Measurements from ENCODE around the gene LY86.

Gene LY86

DNA sequence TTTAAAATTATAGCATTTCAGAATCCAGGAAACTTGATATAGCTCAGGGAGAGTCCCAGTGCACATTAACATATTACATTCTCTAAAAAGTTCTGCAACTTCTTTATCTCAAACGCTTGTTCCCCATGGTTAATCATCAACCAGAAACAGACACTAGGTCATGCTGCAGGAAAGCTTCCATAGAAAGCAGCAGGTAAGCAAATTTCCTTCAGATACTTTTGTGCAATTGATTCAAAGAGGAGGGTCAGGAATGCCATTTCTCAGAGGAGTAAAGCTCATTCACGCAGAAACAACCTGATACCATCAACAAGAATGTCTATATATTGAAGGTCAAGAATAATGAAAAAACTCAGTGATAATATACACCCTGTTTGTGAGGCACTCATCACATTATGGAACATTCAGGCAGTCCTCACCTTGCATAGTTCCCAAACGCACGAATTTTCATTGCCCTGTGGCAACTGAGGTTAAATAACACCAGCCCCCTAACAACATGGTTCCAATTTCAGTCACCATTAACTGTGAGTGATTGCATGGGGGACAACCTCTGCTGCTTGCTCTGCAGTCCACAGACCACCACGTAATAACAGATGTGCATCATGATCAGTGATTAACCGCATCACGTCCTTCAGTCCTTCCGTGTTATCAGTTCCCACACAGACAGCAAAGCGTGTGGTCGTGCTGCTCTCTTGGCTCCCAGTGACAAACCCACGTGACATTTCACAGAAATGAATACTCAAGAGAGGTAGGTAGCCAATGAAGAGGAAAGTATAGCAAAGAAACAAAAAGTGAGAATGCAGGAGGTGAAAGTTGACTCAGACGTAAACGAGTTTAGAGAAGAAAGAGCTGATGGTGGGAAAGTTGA is 95.7 kb downstream of the LY86 start:
- no peak for DNase-seq

DNA sequence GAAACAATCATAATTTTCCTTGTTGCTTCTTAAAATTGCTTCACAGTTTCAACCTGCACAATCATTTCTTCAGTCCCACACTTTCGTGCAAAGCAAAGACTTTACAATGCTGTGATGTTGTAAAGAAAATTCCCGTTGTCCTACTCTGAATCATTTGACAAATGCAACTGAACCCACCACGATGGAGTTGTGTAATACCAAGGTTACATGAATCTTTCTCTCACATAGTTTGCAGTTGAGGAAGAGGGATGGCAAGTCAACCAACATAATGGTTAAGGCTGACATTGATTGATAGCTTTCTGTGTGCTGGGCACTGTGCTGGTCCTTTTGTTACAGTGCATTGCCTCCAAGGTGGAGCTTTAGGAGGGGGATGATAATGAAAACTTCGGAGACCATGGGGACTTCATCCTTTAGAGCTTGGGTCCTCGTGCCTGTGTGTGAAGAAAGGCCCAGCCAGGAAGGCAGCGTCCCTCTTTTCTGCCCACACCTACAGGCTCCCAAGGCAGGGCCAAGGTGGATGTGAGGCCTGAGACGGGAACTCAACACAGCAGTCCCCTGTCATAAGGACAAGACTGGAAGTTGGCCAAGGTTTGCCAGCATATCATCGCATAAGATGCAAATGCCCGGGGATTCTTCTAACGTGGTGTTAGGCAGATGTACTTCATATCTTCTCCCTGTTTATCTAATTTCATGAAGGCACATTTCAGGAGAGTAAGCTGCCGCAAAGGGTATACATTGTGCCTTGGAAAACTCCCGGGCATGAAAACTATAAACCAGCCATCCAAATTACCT is 96.9 kb downstream of the LY86 start:
- peak; percentile 27 for DNase-seq

DNA sequence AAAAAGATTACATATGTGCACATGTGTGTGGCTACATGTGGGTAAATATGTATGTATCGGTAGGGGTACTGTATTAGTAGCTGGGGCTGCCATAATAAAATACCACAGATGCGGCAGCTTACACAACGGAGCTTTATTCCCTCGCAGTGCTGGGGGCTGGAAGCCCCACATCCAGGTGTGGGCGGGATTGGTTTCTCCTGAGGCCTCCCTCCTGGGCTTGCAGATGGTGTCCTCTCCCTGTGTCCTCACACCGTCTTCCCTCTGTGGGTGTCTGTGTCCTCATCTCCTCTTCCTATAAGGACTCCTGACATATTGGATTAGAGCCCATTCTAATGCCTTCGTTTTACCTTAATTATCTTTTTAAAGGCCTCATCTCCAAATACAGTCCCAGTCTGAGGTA is 97.7 kb downstream of the LY86 start:
- no peak for DNase-seq

DNA sequence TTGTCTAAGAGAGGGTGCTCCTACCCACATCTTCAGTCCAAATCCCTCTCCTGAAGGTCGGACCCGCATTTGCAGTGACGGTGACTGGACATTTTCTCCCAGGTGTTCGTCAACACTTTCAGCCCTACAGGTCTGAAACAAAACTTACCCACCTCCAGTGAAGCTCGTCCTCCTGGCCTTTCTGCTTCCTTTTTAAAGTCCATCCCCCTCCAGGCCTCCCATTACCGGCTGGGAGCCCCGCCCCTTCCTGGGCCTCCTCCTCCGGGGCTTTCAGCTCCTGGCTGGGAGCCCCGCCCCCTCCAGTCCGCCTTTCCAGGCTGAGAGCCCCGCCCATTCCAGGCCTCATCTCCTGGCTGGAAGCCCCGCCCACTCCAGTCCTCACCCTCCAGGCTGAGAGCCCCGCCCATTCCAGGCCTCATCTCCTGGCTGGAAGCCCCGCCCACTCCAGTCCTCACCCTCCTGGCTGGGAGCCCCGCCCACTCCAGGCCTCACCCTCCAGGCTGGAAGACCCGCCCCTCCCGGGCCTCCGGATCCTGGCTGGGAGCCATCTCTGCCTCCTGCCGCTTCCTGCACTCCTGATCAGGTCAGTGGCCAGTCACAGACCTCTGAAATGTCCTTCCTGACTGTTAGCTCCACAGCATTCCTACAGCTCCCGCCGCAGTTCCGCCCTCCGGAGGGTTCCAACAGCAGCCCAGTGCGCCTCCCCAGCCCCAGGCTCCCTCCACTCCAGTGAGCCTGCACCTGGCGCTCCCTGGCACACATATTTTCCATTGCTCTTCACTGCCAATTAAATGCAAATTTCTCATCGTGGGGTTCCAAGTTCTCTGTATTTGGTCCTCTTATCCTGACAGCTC is 98.5 kb downstream of the LY86 start:
- DNase-seq = peak; percentile 92

DNA sequence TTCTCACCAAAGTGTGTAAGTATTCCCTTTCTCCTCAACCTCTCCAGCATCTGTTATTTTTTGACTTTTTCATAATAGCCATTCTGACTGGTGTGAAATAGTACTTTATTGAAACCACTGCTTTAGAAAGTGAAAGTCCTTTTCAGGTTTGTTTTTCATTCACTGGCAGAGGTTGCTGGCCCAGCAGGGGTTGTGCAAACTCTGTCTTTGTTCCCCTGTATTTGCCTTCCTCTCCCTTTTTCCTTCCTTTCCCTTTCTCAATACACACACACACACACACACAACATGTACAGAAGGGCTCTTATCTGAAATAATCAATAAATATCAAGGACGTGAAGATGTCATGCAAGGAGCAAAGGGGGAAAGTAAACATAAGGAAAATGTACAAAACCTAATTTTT is 99.8 kb downstream of the LY86 start:
- no peak for DNase-seq

DNA sequence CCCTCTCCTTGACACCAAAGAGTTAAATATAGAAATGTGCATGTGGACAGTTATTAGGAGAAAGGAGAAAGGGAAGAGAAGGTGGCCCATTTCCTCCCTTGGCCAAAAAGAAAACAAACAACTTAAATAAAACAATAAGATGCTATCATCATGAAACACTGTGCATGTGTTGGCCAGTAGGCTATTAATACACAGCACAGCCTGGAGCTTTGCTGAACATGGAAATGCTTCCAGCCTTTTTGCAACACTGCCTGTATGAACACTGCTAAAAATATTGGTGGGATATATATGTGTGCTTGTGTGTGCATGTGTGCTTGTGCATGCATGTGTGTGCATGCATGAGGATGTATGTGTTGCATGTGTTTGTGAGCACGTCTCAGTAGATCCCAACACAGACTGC is 100.4 kb downstream of the LY86 start:
- no peak for DNase-seq

DNA sequence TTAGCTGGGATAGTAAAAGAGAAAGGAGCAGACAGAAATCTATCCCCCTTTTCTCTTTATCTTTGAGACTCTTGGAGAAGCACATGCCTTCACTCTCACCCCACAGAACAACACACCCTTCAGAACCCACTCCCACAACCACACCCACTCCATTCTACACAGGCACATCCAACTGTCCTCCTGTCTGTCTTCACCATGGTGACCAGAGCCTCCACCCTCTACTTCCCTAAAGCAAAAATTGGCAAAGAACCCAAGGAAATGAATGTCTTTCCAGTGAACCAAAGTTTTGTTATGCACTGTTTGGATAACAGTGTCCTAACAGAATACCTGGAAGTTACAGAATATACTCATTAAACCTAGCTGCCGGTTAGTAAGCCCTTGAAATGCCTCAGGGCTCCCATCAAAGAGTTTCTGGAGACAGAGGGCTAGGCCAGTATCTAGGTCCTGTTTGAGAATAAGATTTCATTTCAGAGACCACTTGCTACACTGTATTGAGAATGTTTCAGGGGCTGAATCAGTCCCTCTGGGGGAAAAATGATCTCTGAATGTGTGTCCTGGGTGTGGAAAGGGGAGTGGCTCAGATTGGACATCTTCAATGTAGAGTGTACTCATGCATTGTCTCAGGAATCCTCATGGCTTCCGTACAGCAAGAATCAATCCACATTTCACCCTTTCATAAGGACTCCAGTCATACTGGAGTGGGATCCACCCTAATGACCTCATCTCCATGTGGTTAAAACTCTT is 101.1 kb downstream of the LY86 start:
- no peak for DNase-seq

DNA sequence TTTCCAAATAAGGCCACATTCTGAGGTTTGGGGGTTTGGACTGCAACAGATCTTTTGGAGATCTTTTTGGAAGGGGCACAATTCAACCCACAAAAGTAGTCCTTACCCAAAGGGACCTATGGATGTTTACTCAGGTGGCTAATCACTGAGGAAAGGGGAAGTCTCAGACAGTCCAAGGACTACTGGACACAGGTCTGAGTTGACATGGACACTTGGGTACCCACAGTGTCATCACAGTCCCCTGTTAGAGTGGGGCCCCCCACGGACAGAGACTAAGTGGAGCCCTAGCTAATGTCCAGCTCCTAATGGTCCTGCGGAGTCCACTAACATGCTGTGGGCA is 101.6 kb downstream of the LY86 start:
- no peak for DNase-seq

DNA sequence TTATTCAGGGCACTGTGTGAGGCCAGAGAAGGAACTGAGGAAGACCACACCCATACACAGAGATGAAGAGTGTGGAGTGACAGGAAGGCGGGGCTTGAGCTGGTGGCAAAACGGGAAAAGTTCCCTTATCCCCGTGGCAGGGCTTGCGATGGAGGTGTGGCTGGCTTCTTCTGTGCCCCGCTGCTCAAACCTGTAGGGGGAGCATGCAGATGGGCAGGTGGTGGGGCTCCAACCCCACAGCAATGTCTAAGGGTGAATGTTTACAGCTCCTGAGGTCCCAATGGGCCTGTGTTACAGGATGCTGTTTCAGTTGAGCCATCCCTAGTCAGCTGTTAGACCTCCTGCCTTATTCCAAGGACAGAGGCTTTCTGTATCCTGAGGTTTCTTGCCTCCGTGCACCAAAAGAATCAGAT is 105.9 kb downstream of the LY86 start:
- no peak for DNase-seq

DNA sequence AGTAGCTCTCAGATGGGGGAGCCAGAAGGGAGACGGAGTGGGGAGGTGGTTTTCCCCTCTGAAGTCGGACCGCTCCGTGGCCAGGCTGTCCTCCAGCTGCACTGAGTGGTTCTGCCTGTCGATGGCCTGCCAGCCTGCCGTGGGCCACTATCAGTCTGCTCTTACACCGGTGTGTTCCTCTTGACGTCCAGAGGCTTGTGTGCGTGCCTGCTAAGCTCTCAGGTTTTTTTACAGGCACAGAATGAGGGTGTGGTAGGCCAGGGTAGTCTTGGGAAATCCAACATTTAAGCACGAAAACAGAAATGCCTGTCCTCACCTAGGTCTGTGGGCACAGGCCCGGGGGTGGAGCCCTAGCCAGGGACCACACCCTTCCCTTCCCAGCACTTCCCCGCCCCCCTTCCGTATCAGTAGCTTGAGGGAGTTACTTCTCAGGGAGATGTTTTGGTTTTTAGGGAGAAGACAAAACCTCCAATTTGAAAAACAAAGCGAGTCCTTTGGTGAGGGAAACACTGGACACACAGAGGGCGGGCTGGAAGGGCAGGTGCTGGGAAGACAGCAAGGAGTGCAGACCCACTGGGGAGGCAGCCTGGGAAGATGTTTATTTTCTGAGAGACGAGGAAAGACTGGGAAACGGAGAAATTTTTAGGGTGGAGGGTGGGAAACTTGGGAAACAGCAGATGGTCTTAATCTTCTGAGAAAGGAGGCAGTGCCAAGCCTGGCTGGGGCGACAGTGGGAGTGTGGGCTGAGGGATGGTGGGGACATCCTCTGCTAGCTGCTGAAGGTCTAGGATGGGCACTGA is 106.5 kb downstream of the LY86 start:
- DNase-seq = no peak

DNA sequence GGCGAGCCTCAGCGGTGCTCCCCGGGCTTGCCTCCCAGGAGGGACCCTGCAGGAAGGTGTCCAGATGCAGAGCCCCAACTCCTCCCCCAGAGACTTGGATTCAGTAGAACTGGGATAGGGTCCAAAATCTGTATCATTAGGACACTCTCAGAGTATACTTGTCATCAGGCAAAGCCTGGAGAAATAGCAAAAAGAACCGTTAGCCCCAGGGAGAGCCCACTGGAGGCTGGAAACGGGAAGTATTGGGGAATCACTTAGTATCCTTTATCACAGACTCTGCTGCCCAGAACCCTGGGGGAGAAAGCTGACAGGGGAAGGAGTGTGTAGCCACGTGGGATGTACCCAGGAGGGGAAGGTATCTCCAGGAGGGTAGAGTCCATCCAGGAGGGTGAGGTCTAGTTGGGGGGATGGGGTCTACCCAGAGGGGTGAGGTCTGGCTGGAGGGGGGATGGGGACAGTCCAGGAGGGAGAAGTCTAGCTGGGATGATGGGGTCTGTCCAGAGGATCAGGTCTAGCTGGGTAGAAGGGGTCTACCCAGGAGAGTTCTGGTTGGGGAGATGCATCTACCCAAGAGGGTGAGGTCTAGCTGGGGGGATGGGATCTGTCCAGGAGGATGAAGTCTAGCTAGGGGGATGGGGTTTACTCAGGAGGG is 107.2 kb downstream of the LY86 start:
- DNase-seq = no peak

DNA sequence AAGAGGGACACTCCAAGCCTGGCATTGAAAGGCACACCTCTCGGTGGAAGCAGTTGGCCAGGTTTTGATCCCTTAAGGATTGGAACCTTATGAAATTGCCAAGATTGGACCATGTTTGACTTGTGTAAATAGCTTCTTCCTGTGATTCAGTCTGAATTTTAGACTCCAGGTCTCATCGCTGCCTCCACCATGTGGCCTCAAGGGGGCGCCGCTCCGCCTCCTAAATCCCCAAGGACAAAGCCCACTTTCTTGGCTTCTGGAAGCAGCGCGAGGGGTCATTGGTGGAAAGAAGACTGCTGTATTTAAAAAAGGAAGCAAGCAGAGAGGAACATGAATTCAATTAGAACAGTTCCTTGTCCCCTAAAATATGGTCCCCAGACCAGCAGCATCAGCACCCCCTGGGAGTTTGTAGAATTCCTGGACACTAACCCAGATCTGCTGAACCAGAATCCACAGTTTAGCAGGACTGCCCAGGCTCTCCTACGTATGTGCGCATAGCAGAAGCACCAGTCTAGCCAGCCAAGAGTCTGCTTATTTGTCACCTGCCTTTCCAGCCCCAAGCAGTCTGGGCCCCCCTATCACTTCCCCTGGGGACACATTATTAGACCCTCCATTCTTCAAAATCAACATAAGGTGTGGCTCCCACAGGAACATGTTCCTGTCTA is 108.5 kb downstream of the LY86 start:
- no peak for DNase-seq

DNA sequence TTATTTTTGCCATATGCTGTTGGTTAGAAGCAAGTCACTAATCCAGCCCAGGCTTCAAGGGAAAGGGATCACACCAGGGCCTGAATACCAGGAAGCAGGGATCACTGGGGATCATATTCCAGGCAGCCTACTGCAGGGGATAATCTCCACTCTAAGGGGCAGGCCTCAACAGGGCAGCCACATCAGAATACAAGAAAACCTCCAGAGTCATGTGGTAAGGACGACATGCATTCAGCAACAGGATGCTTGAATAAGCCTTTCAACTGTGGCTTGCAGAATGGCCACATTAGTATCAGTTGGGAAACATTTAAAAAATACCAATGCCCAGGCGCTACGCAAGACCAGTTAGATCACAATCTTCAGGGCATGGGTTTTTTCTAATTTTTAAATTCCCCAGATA is 109.1 kb downstream of the LY86 start:
- DNase-seq = no peak

DNA sequence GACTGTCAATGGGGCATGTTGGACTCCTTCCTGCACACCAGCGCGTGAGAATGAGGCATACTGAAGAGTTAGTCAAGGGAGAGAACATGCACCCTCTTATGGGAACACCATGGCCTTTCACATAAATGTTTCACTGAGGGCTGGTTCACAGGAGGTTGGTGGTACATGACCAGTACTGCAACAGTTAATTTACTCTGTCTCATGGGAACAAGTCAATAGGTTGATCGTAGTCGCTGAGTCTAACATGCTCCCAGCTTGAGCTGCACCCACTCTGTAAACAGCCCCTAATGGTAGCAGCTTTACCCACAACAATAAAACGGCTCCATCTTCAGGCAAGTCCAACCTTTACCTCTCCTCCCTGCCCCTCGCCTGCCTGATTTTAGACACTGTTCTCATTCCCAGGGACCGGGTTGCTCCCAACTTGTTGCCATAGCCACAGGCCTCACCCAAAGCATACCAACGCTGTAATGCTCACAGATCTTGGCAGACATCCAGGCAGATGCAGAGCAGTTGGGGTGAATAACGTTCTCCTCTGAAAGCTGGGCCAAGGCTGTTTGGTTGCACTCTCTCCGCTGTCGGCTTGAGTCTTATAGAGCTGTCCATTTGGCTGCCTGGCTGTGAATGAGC is 111.3 kb downstream of the LY86 start:
- peak; percentile 96 for DNase-seq

DNA sequence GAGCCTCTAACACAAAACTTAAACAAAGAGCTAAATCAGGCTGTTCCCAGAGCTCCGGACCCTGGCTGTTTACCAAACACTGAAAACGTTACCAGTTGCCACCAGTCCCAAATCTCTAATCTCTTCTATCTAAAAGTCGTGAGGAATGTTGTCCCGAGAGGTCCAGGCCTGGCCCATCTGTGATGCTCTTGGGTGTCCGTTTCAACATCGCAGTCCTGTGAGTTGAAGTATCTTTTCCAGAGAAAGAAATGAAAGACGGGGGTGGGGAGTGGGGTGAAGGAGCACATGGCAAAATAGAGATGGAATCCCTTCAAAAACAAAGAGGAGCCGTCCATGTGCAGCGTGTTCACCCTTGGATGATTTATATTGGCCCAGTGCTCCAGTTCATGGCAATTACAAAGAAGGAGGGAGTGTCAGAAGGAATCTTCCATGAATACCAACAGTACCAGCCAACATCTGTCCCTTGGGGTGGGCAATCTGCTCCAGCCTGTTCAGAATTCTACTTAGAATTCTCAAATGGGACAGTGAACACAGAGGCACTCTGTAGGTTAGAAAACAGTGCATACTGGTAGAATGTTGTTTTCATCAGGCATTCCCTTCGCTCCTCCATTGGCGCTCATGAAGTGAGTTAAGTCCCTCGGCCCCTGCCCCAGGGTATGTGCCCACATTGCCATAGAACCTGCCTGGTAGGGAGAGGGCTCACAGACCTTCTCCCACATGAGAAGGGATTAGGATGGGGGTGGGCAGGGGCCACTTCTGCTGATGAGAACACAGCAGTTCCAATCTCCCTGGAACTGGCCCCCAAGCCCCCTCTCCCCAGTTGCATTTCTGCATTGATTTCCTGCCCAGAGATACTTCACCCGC is 112.1 kb downstream of the LY86 start:
- no peak for DNase-seq

DNA sequence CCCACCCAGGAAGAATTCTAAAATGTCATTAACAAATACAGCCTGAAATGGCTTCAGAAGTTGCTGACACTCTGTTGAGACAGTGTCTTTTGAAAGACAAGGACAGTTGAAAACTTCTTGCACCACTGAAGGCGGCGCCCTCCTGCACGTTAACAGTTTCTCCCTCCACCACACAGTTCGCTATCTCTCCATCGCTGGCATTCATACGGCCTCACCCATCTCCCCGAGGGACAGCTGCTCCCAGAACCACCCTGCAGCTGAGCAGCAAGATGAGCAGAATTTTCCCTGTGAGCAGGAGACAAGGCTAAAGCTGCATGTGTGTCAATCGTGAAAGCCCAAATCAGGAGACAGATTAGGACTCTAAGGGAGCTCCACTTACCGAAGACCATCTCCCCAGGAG is 113.3 kb downstream of the LY86 start:
- no peak for DNase-seq

DNA sequence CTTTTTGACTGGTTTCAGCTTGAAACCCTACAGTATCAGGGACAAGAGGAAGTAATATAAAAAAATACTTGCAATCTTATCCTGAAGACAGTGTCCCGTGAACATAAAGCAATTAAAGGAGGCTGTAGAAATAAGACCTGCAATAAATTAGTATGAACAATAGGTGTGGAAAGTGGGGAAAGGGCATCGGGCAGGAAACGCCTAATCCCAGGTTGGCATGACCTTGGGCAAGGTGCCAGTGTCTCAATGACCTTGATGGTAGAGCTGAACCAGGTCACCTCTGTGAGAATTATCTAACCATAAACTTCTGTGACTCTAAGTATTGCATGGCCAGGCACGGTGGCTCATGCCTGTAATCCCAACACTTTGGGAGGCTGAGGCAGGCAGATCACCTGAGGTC is 115.2 kb downstream of the LY86 start:
- DNase-seq = no peak
